B cell (primary cell): ENCODE measurements around the gene DRD3. TPM values are rescaled to one million over a fixed set of nuclear protein-coding genes. Genes with fewer than 3 reads are reported as not detected.

Source experiments
- ATAC-seq: fragments of 200-7000 bp; cut with Tn5 transposase; one replicate; pipeline ENCODE4 v1.10.0; 2021; ENCODE audit warnings: low read depth, mild to moderate bottlenecking, moderate number of reproducible peaks, moderate library complexity
- CTCF ChIA-PET: fragments of 350-600 bp; sonication (Branson Sonifier 250); formaldehyde crosslinking; loops from one replicate; lab custom pipeline; 2021; ENCODE audit warnings: antibody characterized with exemption, inconsistent platforms; lab: Charles Lee
- POLR2A ChIA-PET: fragments of 350-600 bp; sonication (Branson Sonifier 250); formaldehyde crosslinking; loops from one replicate; lab custom pipeline; 2021; ENCODE audit warnings: antibody characterized with exemption; lab: Charles Lee
- DNase-seq: peaks from one replicate; pipeline ENCODE4 v3.0.0; 2013
- H2AFZ ChIP-seq: 2 replicates; pipeline ENCODE4 v1.6.1; 2012; ENCODE audit warnings: mild to moderate bottlenecking, low read depth, low read length; ENCODE audit not compliant: insufficient read depth, poor library complexity, severe bottlenecking
- H3K27ac ChIP-seq, 2 donors: 1 replicate in 1 of 2; 2 replicates in 1 of 2; pipeline ENCODE4 v1.5.1; 2012 to 2013; ENCODE audit warnings: low read length in 2 of 2, mild to moderate bottlenecking in 2 of 2, moderate library complexity in 1 of 2
- H3K27me3 ChIP-seq, 4 experiments: fragments of 200-600 bp in 1 of 4; sonication (generic) in 1 of 4; replicated peaks in 1 of 4; 1 replicate in 2 of 4; 2 replicates in 2 of 4; pipeline versions ENCODE4 v1.6.1 to v1.7.0; 2013 to 2016; ENCODE audit warnings: low read length in 3 of 4, mild to moderate bottlenecking in 2 of 4, mixed read lengths in 1 of 4, moderate library complexity in 1 of 4; ENCODE audit not compliant: insufficient read depth in 4 of 4, control insufficient read depth in 3 of 4; ENCODE audit errors: control extremely low read depth in 1 of 4
- H3K36me3 ChIP-seq, 2 experiments: replicated peaks in 1 of 2; 1 replicate in 1 of 2; 2 replicates in 1 of 2; pipeline versions ENCODE4 v1.6.1 to v1.7.1; 2013; ENCODE audit warnings: low read length in 1 of 2; ENCODE audit not compliant: insufficient read depth in 2 of 2, control insufficient read depth in 1 of 2; ENCODE audit errors: control extremely low read depth in 1 of 2, extremely low read depth in 1 of 2
- H3K4me1 ChIP-seq, 2 donors: fragments of 200-600 bp in 1 of 2; sonication (generic) in 1 of 2; 1 replicate in 1 of 2; 2 replicates in 1 of 2; pipeline versions ENCODE4 v1.5.1 to v1.6.1; 2013 to 2017; ENCODE audit warnings: low read length in 2 of 2; ENCODE audit not compliant: control insufficient read depth in 2 of 2, insufficient read depth in 2 of 2
- H3K4me2 ChIP-seq: replicated peaks from 2 replicates; pipeline ENCODE3; 2012; ENCODE audit warnings: mild to moderate bottlenecking, low read depth, low read length; ENCODE audit not compliant: poor library complexity, severe bottlenecking
- H3K4me3 ChIP-seq, 5 experiments: fragments of 200-600 bp in 1 of 5; sonication (generic) in 1 of 5; 1 replicate in 3 of 5; 2 replicates in 2 of 5; pipeline versions ENCODE4 v1.5.1 to v1.7.0; 2011 to 2016; ENCODE audit warnings: low read length in 4 of 5, mild to moderate bottlenecking in 4 of 5, low read depth in 2 of 5, control low read depth in 1 of 5, moderate library complexity in 1 of 5; ENCODE audit not compliant: insufficient read depth in 1 of 5; ENCODE audit errors: control extremely low read depth in 1 of 5, extremely low read depth in 1 of 5
- H3K79me2 ChIP-seq: fragments of 200-600 bp; sonication (generic); one replicate; pipeline ENCODE4 v1.6.0; 2016; ENCODE audit warnings: low read length; ENCODE audit not compliant: control insufficient read depth, insufficient read depth
- H3K9ac ChIP-seq: fragments of 200-600 bp; sonication (generic); 2 replicates; pipeline ENCODE4 v1.6.1; 2017; ENCODE audit warnings: mild to moderate bottlenecking, low read length, moderate library complexity
- H3K9me3 ChIP-seq, 3 donors: one replicate each; pipeline versions ENCODE4 v1.6.1 to v1.7.1; 2013; ENCODE audit warnings: low read length in 2 of 3; ENCODE audit not compliant: control insufficient read depth in 2 of 3, insufficient read depth in 1 of 3; ENCODE audit errors: control extremely low read depth in 1 of 3
- H4K20me1 ChIP-seq: 2 replicates; pipeline ENCODE4 v1.6.0; 2012; ENCODE audit warnings: mild to moderate bottlenecking, low read length; ENCODE audit not compliant: insufficient read depth, control insufficient read depth, poor library complexity, severe bottlenecking
- H3K27ac Mint-ChIP-seq: one replicate; pipeline ENCODE4 v1.8.0; 2021; ENCODE audit warnings: mixed read lengths
- H3K27me3 Mint-ChIP-seq: one replicate; pipeline ENCODE4 v1.8.0; 2021; ENCODE audit warnings: mixed read lengths
- H3K4me1 Mint-ChIP-seq: one replicate; pipeline ENCODE4 v1.8.0; 2021; ENCODE audit warnings: mixed read lengths
- H3K4me3 Mint-ChIP-seq: one replicate; pipeline ENCODE4 v1.8.0; 2021; ENCODE audit warnings: mixed read lengths
- H3K9me3 Mint-ChIP-seq: one replicate; pipeline ENCODE4 v1.8.0; 2022; ENCODE audit warnings: mixed read lengths; ENCODE audit not compliant: insufficient read depth
- CTCF ChIP-seq: fragments of 200-600 bp; IDR thresholded peaks from one replicate; pipeline ENCODE4 v1.8.0; 2022; ENCODE audit warnings: antibody characterized with exemption, mild to moderate bottlenecking
- EZH2 ChIP-seq: IDR thresholded peaks from 2 replicates; pipeline ENCODE4 v1.6.1; 2012; ENCODE audit warnings: borderline replicate concordance, low read depth, mild to moderate bottlenecking, moderate library complexity, low read length; ENCODE audit not compliant: insufficient read depth, poor library complexity, severe bottlenecking
- WGBS: methylation state at CpG from one replicate; pipeline ENCODE4 v1.1.5; 2013; ENCODE audit warnings: missing lambda C conversion rate; ENCODE audit not compliant: insufficient coverage; 5-methylcytosine and 5-hydroxymethylcytosine counted together
- intact Hi-C: fragments of 100-400 bp; cut with micrococcal nuclease; formaldehyde crosslinking; loops from one replicate; pipeline ENCODE4 v1.10.0; 2022
- polyA plus RNA-seq: library from polyadenylated mRNA; depleted of rRNA; stranded (reverse); fragments of >200 nt; gene quantifications from 2 replicates; pipeline ENCODE4 v1.2.3, GENCODE V29; 2012
- total RNA-seq, 2 donors: library from RNA; stranded (reverse); fragments of 120-200 nt in 1 of 2; gene quantifications; 1 replicate in 1 of 2; 2 replicates in 1 of 2; pipeline versions ENCODE4 v1.2.3 to v1.2.4, GENCODE V29; 2013 to 2022

DRD3 gene
- total and polyA plus RNA-seq, 2 donors (not counting 1 experiment from before 2014, with no cell fraction given): not detected

DNA sequence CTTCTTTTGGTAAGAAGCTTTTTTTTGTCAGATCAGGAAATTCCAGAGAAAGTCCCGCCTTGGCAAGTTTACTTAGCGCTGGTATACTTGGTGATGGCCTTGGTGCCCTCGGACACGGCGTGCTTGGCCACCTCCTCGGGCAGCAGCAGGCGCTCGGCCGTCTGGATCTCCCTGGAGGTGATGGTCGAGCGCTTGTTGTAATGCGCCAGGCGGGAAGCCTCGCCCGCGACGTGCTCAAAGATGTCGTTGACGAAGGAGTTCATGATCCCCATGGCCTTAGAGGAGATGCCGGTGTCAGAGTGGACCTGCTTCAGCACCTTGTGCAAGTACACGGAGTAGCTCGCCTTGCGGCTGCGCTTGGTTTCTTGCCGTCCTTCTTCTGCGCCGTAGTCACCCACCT, 75.7 kb downstream of the DRD3 start:
- Histone ChIP-seq H3K36me3 (no peaks in the 10 kb centered on the region), H4K20me1 (no peaks in the 10 kb centered on the region), H3K4me3 (no peak overlapping the region), H2AFZ (no peak overlapping the region), H3K4me1 (no peaks in the 10 kb centered on the region), H3K27me3 (no peaks in the 10 kb centered on the region), H3K9me3 (no peaks in the 10 kb centered on the region), H3K79me2 (no peaks in the 10 kb centered on the region), H3K9ac (no peak overlapping the region), H3K27ac (no peak overlapping the region), H3K4me2 (no peak overlapping the region)
- ChIA-PET POLR2A (no interaction called here), CTCF (no interaction called here)
- Mint-ChIP-seq H3K9me3 (no peaks in the 10 kb centered on the region), H3K4me1 (no peaks in the 10 kb centered on the region), H3K4me3 (no peak overlapping the region), H3K27me3 (peaks cover 9% of the 10 kb centered on the region), H3K27ac (no peak overlapping the region)
- intact Hi-C loops: no loop called here
- no peak for TF ChIP-seq CTCF
- TF ChIP-seq EZH2: no peak
- DNase-seq (no peak), ATAC-seq (no peak)
- 98% methylated on average over 27 of the region's 27 CpGs for WGBS

DNA sequence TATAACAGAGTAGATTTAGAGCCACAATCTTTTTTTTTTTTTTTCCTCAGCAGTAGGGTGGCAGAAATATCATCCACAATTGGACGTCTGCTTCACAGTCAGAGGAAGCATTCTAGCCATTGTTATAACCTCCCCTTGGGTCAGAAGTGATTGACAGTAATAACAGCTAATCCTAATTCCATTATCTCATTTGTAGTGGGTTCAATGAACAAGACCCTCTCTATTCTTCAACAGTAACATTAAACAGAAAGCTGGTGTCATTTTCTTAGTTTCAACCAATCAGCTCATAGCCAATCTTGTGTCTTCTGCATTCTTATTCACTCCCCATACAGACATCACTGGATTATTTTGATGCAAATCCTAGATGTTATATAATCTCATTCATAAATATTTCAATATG, 77.8 kb downstream of the DRD3 start:
- no peak overlapping the region for H3K27ac ChIP-seq
- Mint-ChIP-seq H3K4me1 (no peaks in the 10 kb centered on the region), H3K9me3 (no peaks in the 10 kb centered on the region), H3K4me3 (no peak overlapping the region), H3K27ac (no peak overlapping the region), H3K27me3 (peaks cover 9% of the 10 kb centered on the region)
- ChIA-PET POLR2A (no interaction called here), CTCF (interaction anchor here (1.5 kb wide), 1 partner anchor 365 kb away, joined by 5 read pairs; no protein-coding TSS in a partner anchor)
- no peaks in the 10 kb centered on the region for H3K79me2 ChIP-seq
- no peaks in the 10 kb centered on the region for H3K9me3 ChIP-seq
- no peak overlapping the region for H3K4me3 ChIP-seq
- H3K4me1 ChIP-seq: no peaks in the 10 kb centered on the region
- no CpG with 5 or more reads among the region's 1 CpG for WGBS
- TF ChIP-seq CTCF: no peak
- no peak for TF ChIP-seq EZH2
- H3K36me3 ChIP-seq: no peaks in the 10 kb centered on the region
- intact Hi-C loops: no loop called here
- no peak for ATAC-seq
- no peak overlapping the region for H2AFZ ChIP-seq
- H3K4me2 ChIP-seq: no peak overlapping the region
- no peak for DNase-seq
- no peaks in the 10 kb centered on the region for H4K20me1 ChIP-seq
- no peak overlapping the region for H3K9ac ChIP-seq
- H3K27me3 ChIP-seq: no peaks in the 10 kb centered on the region
